HepG2 (cell line): ENCODE measurements around the gene OBSL1. TPM values are rescaled to one million over a fixed set of nuclear protein-coding genes. Genes with fewer than 3 reads are reported as not detected.

ENCODE experiments used
- AGO1 ChIP-seq: fragments of 200-400 bp; formaldehyde crosslinking; IDR thresholded peaks from 2 replicates; pipeline ENCODE4 v1.6.1; 2017; ENCODE audit warnings: mild to moderate bottlenecking, low read depth, low read length, moderate library complexity; ENCODE audit not compliant: poor library complexity, severe bottlenecking
- CENPT ChIP-seq: sonication (generic); formaldehyde crosslinking; IDR thresholded peaks from 2 replicates; pipeline ENCODE4 v1.8.0; 2022; ENCODE audit warnings: low read depth, mild to moderate bottlenecking, moderate library complexity, missing genetic modification reagents
- CHCHD3 ChIP-seq: sonication (generic); formaldehyde crosslinking; IDR thresholded peaks from 2 replicates; pipeline ENCODE4 v1.8.0; 2022; ENCODE audit warnings: mild to moderate bottlenecking, missing genetic modification reagents, moderate library complexity
- FLYWCH1 ChIP-seq: sonication (generic); formaldehyde crosslinking; IDR thresholded peaks from 2 replicates; pipeline ENCODE4 v1.8.1; 2023; ENCODE audit warnings: mild to moderate bottlenecking, missing genetic modification reagents
- FOXA1 ChIP-seq, 2 experiments: fragments of 450-650 bp in 1 of 2; sonication (generic) in 1 of 2; formaldehyde crosslinking in 1 of 2; IDR thresholded peaks; 2 replicates each; pipeline versions ENCODE4 v1.4.0 to v1.6.1; 2016 to 2020; ENCODE audit warnings: missing genetic modification reagents in 1 of 2
- IKZF4 ChIP-seq: sonication (generic); formaldehyde crosslinking; IDR thresholded peaks from 2 replicates; pipeline ENCODE4 v1.5.1; 2020; ENCODE audit warnings: borderline replicate concordance, mild to moderate bottlenecking, low read depth, missing genetic modification reagents; ENCODE audit errors: not compliant biosample characterization
- KAT2B ChIP-seq: fragments of 150-350 bp; IDR thresholded peaks from 2 replicates; pipeline ENCODE4 v1.6.1; 2014; ENCODE audit warnings: low read depth, low read length, borderline replicate concordance
- MEIS1 ChIP-seq: sonication (generic); formaldehyde crosslinking; IDR thresholded peaks from 2 replicates; pipeline ENCODE4 v1.9.0; 2021; ENCODE audit warnings: mild to moderate bottlenecking, missing genetic modification reagents, moderate library complexity, borderline replicate concordance
- NR1H2 ChIP-seq: sonication (generic); formaldehyde crosslinking; IDR thresholded peaks from 2 replicates; pipeline ENCODE4 v1.8.1; 2022; ENCODE audit warnings: low read depth, missing genetic modification reagents, borderline replicate concordance
- POLR2AphosphoS2 ChIP-seq: IDR thresholded peaks from 2 replicates; pipeline ENCODE4 v1.6.1; 2011; ENCODE audit warnings: low read depth, low read length, improper control_type of control experiment
- RXRA ChIP-seq: sonication (generic); formaldehyde crosslinking; IDR thresholded peaks from 2 replicates; pipeline ENCODE4 v1.5.1; 2020; ENCODE audit warnings: missing genetic modification reagents
- SKI ChIP-seq: fragments of 450-650 bp; IDR thresholded peaks from one replicate; pipeline ENCODE4 v1.6.1; 2018; ENCODE audit warnings: mild to moderate bottlenecking; ENCODE audit not compliant: partially characterized antibody
- SP140L ChIP-seq: sonication (generic); formaldehyde crosslinking; IDR thresholded peaks from 2 replicates; pipeline ENCODE4 v1.4.0; 2020; ENCODE audit warnings: missing genetic modification reagents, borderline replicate concordance
- SP5 ChIP-seq: IDR thresholded peaks from 2 replicates; pipeline ENCODE4 v1.6.1; 2016; ENCODE audit warnings: low read depth, borderline replicate concordance
- TAF15 ChIP-seq: fragments of 200-400 bp; formaldehyde crosslinking; IDR thresholded peaks from one replicate; pipeline ENCODE4 v1.6.1; 2018; ENCODE audit warnings: mild to moderate bottlenecking, low read depth, low read length; ENCODE audit not compliant: poor library complexity, severe bottlenecking
- TCF7 ChIP-seq: sonication (generic); IDR thresholded peaks from 2 replicates; pipeline ENCODE4 v1.6.1; 2016; ENCODE audit warnings: antibody characterized with exemption, low read depth
- TOE1 ChIP-seq: sonication (generic); formaldehyde crosslinking; IDR thresholded peaks from 2 replicates; pipeline ENCODE4 v1.4.0; 2020; ENCODE audit warnings: mild to moderate bottlenecking, missing genetic modification reagents
- TOPORS ChIP-seq: sonication (generic); formaldehyde crosslinking; IDR thresholded peaks from 2 replicates; pipeline ENCODE4 v1.8.0; 2023; ENCODE audit warnings: mild to moderate bottlenecking, missing genetic modification reagents
- ZNF577 ChIP-seq: sonication (generic); formaldehyde crosslinking; IDR thresholded peaks from 2 replicates; pipeline ENCODE4 v1.4.0; 2020; ENCODE audit warnings: mild to moderate bottlenecking, low read depth, missing genetic modification reagents, borderline replicate concordance
- ZNF878 ChIP-seq: sonication (generic); formaldehyde crosslinking; IDR thresholded peaks from 2 replicates; pipeline ENCODE4 v1.8.1; 2023; ENCODE audit warnings: mild to moderate bottlenecking, missing genetic modification reagents, moderate library complexity
- polyA plus RNA-seq, 8 experiments: library from polyadenylated mRNA; depleted of rRNA in 3 of 8; stranded (reverse) in 7 of 8; unstranded in 1 of 8; fragments of >200 nt; fragmentation: Illumina TruSeq in 4 of 8; extraction: Trizol in 4 of 8; gene quantifications; 2 replicates each; pipeline versions ENCODE4 v1.2.1 to v1.2.3, GENCODE V29; 2011 to 2016; ENCODE audit warnings: low read depth in 4 of 8, missing spikeins in 1 of 8, mixed read lengths in 1 of 8; ENCODE audit not compliant: insufficient read depth in 1 of 8
- total RNA-seq, 5 experiments: library from RNA; depleted of rRNA; stranded (reverse); fragments of >200 nt; fragmentation: Illumina TruSeq; extraction: Trizol; gene quantifications; 2 replicates each; pipeline ENCODE4 v1.2.3, GENCODE V29; 2016; ENCODE audit warnings: low read depth in 1 of 5
- TF ChIP-seq, protein P1 (sequence below): sonication (generic); formaldehyde crosslinking; IDR thresholded peaks from 2 replicates; pipeline ENCODE4 v1.4.0; 2020; ENCODE audit warnings: missing genetic modification reagents
- TF ChIP-seq, protein P2 (sequence below): sonication (generic); formaldehyde crosslinking; IDR thresholded peaks from 2 replicates; pipeline ENCODE4 v1.8.0; 2022; ENCODE audit warnings: mild to moderate bottlenecking, missing genetic modification reagents, moderate library complexity
- TF ChIP-seq, protein P3 (sequence below): sonication (generic); formaldehyde crosslinking; IDR thresholded peaks from 2 replicates; pipeline ENCODE4 v1.5.1; 2020; ENCODE audit warnings: mild to moderate bottlenecking, missing genetic modification reagents, moderate library complexity
- TF ChIP-seq, protein P4 (sequence below): sonication (generic); formaldehyde crosslinking; IDR thresholded peaks from 2 replicates; pipeline ENCODE4 v1.4.0; 2020; ENCODE audit warnings: mild to moderate bottlenecking, missing genetic modification reagents

The OBSL1 gene
- total and polyA plus RNA-seq, 2 of the 13 experiments (the other 11 are each of a cell fraction or from before 2014, with no cell fraction given), result 86.7 to 218 TPM

DNA sequence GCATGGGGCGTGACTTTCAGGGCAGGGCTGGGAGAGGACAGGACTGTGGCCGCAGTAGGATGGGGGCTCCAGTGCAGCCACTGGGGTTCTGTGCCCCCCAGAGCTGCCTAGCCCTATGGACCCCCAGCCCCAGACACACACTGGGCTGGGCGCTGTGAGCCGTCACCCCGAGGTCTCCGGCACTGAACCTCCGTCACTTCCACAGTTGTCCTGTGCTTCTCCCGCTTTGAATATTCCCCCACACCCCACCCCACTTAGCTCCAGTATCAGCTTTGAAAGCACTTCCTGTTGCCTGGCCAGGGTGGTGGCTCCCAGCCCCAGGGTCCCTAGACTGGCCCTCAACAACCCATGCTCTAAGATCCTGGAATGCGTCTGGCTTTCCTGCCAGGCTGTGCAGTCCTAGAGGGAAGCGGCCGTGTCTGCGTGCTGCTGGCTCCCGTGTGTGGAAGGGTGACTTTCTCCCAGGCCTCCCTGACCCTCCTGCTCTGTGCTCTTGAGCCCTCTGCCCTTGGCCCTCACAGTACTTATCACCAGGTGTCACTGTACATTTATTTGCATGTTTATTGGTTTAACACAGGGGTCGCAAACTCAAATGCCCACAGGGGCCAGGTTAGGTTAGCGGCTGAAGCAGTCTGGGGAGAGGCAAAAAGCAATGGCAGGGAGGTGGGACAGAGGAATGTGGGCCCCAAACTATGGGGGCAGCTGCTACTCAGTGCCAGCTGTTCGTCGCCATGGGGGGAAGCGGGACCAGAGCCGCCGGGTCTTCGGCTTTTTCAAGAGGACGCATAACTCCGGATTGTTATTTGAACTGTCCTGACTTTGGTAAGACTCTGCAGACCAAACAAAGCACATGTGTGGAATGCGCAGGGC is 9.9 kb downstream of the OBSL1 start (continued):
- TF ChIP-seq, protein P1, sequence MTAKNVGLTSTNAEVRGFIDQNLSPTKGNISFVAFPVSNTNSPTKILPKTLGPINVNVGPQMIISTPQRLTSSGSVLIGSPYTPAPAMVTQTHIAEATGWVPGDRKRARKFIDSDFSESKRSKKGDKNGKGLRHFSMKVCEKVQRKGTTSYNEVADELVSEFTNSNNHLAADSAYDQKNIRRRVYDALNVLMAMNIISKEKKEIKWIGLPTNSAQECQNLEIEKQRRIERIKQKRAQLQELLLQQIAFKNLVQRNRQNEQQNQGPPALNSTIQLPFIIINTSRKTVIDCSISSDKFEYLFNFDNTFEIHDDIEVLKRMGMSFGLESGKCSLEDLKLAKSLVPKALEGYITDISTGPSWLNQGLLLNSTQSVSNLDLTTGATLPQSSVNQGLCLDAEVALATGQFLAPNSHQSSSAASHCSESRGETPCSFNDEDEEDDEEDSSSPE (CRISPR knock-in tag), result no peak
- no peak for TF ChIP-seq FOXA1 (IDR thresholded peaks at IDR 0.05)
- TF ChIP-seq FOXA1 (CRISPR knock-in tag; IDR thresholded peaks at IDR 0.05), result no peak
- no peak for TF ChIP-seq NR1H2
- peak; percentile 46 for TF ChIP-seq AGO1
- no peak for TF ChIP-seq IKZF4
- no peak for TF ChIP-seq ZNF878 (CRISPR knock-in tag)
- no peak for TF ChIP-seq TCF7
- TF ChIP-seq, protein P2, sequence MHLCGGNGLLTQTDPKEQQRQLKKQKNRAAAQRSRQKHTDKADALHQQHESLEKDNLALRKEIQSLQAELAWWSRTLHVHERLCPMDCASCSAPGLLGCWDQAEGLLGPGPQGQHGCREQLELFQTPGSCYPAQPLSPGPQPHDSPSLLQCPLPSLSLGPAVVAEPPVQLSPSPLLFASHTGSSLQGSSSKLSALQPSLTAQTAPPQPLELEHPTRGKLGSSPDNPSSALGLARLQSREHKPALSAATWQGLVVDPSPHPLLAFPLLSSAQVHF, result no peak
- no peak for TF ChIP-seq TOPORS (CRISPR knock-in tag)
- TF ChIP-seq, protein P3, sequence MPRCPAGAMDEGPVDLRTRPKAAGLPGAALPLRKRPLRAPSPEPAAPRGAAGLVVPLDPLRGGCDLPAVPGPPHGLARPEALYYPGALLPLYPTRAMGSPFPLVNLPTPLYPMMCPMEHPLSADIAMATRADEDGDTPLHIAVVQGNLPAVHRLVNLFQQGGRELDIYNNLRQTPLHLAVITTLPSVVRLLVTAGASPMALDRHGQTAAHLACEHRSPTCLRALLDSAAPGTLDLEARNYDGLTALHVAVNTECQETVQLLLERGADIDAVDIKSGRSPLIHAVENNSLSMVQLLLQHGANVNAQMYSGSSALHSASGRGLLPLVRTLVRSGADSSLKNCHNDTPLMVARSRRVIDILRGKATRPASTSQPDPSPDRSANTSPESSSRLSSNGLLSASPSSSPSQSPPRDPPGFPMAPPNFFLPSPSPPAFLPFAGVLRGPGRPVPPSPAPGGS (CRISPR knock-in tag), result no peak
- TF ChIP-seq CENPT (CRISPR knock-in tag), result no peak
- TF ChIP-seq SP140L (CRISPR knock-in tag), result no peak
- no peak for TF ChIP-seq MEIS1
- no peak; the same call in 1 of the 2 replicates for TF ChIP-seq RXRA
- TF ChIP-seq ZNF577 (CRISPR knock-in tag), result no peak
- TF ChIP-seq SP5 (CRISPR knock-in tag), result no peak
- TF ChIP-seq, protein P4, sequence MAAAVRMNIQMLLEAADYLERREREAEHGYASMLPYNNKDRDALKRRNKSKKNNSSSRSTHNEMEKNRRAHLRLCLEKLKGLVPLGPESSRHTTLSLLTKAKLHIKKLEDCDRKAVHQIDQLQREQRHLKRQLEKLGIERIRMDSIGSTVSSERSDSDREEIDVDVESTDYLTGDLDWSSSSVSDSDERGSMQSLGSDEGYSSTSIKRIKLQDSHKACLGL (CRISPR knock-in tag), result no peak
- no peak for TF ChIP-seq SKI
- no peak for TF ChIP-seq KAT2B
- TF ChIP-seq TOE1, result no peak
- no peak for TF ChIP-seq CHCHD3 (CRISPR knock-in tag)
- peak; percentile 78; the same call in 1 of the 2 replicates for TF ChIP-seq FLYWCH1 (CRISPR knock-in tag)
- no peak for TF ChIP-seq POLR2AphosphoS2
- no peak for TF ChIP-seq TAF15
